OCI-LY3 (cell line): ENCODE results near the gene OR10A5.

ENCODE experiments used
- H2AFZ ChIP-seq: fragments of 200-600, 300-600 bp; shearing (Covaris generic); 2 replicates; pipeline ENCODE4 v1.6.0; 2014; ENCODE audit warnings: antibody characterized with exemption, low read depth, low read length
- H3K27ac ChIP-seq: fragments of 200-600, 300-600 bp; sonication (generic); 2 replicates; pipeline ENCODE4 v1.5.1; 2014; ENCODE audit warnings: mild to moderate bottlenecking, low read length, moderate library complexity, mixed read lengths
- H3K27me3 ChIP-seq: fragments of 200-600, 300-600 bp; sonication (generic); 2 replicates; pipeline ENCODE4 v1.6.1; 2014; ENCODE audit warnings: low read depth, low read length, mixed read lengths
- H3K36me3 ChIP-seq: fragments of 200-600, 300-600 bp; sonication (generic); replicated peaks from 2 replicates; pipeline ENCODE3; 2014; ENCODE audit warnings: low read depth, low read length, mixed read lengths
- H3K4me1 ChIP-seq: fragments of 300-600, 200-600 bp; sonication (generic); 2 replicates; pipeline ENCODE4 v1.6.1; 2014; ENCODE audit warnings: low read length, mixed read lengths
- H3K4me2 ChIP-seq: fragments of 200-600, 300-600 bp; sonication (generic); 2 replicates; pipeline ENCODE4 v1.6.1; 2014; ENCODE audit warnings: low read length, mixed read lengths
- H3K4me3 ChIP-seq: fragments of 300-600, 200-600 bp; sonication (generic); 2 replicates; pipeline ENCODE4 v1.5.1; 2014; ENCODE audit warnings: antibody characterized with exemption, mild to moderate bottlenecking, low read length, moderate library complexity
- H3K79me2 ChIP-seq: fragments of 300-600, 200-600 bp; shearing (Covaris generic); 2 replicates; pipeline ENCODE4 v1.6.1; 2014; ENCODE audit warnings: mild to moderate bottlenecking, low read length, mixed read lengths
- H3K9ac ChIP-seq: fragments of 300-600, 200-600 bp; shearing (Covaris generic); 2 replicates; pipeline ENCODE4 v1.6.0; 2014; ENCODE audit warnings: mild to moderate bottlenecking, low read length, moderate library complexity
- H3K9me3 ChIP-seq: fragments of 200-600, 300-600 bp; shearing (Covaris generic); 2 replicates; pipeline ENCODE4 v1.6.1; 2014; ENCODE audit warnings: low read length, mixed read lengths; ENCODE audit not compliant: insufficient read depth
- H4K20me1 ChIP-seq: fragments of 200-600, 300-600 bp; sonication (generic); 2 replicates; pipeline ENCODE4 v1.6.1; 2016; ENCODE audit warnings: low read length, mixed read lengths; ENCODE audit not compliant: insufficient read depth
- EZH2phosphoT487 ChIP-seq: fragments of 200-600 bp; shearing (Covaris generic); IDR thresholded peaks from 2 replicates; pipeline ENCODE4 v1.6.1; 2018; ENCODE audit warnings: antibody characterized with exemption, mixed run types, low read depth
- TF ChIP-seq, protein P1 (sequence below): fragments of 200-600, 300-600 bp; sonication (generic); IDR thresholded peaks from 2 replicates; pipeline ENCODE4 v1.5.1; 2014; ENCODE audit warnings: antibody characterized with exemption, low read length, low read depth

Gene OR10A5

GRCh38 chr11:6825231-6825744 lies 20.2 kb upstream of the OR10A5 start:
- no peak overlapping the region for H3K27ac ChIP-seq
- TF ChIP-seq EZH2phosphoT487, result no peak
- TF ChIP-seq, protein P1, sequence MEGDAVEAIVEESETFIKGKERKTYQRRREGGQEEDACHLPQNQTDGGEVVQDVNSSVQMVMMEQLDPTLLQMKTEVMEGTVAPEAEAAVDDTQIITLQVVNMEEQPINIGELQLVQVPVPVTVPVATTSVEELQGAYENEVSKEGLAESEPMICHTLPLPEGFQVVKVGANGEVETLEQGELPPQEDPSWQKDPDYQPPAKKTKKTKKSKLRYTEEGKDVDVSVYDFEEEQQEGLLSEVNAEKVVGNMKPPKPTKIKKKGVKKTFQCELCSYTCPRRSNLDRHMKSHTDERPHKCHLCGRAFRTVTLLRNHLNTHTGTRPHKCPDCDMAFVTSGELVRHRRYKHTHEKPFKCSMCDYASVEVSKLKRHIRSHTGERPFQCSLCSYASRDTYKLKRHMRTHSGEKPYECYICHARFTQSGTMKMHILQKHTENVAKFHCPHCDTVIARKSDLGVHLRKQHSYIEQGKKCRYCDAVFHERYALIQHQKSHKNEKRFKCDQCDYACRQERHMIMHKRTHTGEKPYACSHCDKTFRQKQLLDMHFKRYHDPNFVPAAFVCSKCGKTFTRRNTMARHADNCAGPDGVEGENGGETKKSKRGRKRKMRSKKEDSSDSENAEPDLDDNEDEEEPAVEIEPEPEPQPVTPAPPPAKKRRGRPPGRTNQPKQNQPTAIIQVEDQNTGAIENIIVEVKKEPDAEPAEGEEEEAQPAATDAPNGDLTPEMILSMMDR, result no peak
- no peak overlapping the region for H2AFZ ChIP-seq
- H3K4me2 ChIP-seq, result no peak overlapping the region
- no peaks in the 10 kb centered on the region for H4K20me1 ChIP-seq
- no peaks in the 10 kb centered on the region for H3K27me3 ChIP-seq
- H3K4me3 ChIP-seq, result no peak overlapping the region
- no peaks in the 10 kb centered on the region for H3K9me3 ChIP-seq
- H3K4me1 ChIP-seq, result no peaks in the 10 kb centered on the region
- H3K9ac ChIP-seq, result no peak overlapping the region
- H3K79me2 ChIP-seq, result no peaks in the 10 kb centered on the region
- no peaks in the 10 kb centered on the region for H3K36me3 ChIP-seq

GRCh38 chr11:6828103-6828502 lies 17.4 kb upstream of the OR10A5 start:
- TF ChIP-seq, protein P1, result no peak
- TF ChIP-seq EZH2phosphoT487, result no peak
- H3K4me3 ChIP-seq, result no peak overlapping the region
- no peaks in the 10 kb centered on the region for H4K20me1 ChIP-seq
- H3K27me3 ChIP-seq, result no peaks in the 10 kb centered on the region
- H3K27ac ChIP-seq, result no peak overlapping the region
- no peak overlapping the region for H3K9ac ChIP-seq
- no peaks in the 10 kb centered on the region for H3K79me2 ChIP-seq
- H3K4me2 ChIP-seq, result no peak overlapping the region
- H3K9me3 ChIP-seq, result no peaks in the 10 kb centered on the region
- H3K4me1 ChIP-seq, result no peaks in the 10 kb centered on the region
- no peak overlapping the region for H2AFZ ChIP-seq
- H3K36me3 ChIP-seq, result no peaks in the 10 kb centered on the region

GRCh38 chr11:6833356-6833755 lies 12.1 kb upstream of the OR10A5 start:
- Histone ChIP-seq H4K20me1 (no peaks in the 10 kb centered on the region), H3K36me3 (no peaks in the 10 kb centered on the region), H3K9me3 (no peaks in the 10 kb centered on the region), H3K4me1 (no peaks in the 10 kb centered on the region), H3K9ac (no peak overlapping the region), H3K4me3 (no peak overlapping the region), H3K27ac (no peak overlapping the region), H3K4me2 (no peak overlapping the region), H3K79me2 (no peaks in the 10 kb centered on the region), H2AFZ (no peak overlapping the region), H3K27me3 (no peaks in the 10 kb centered on the region)
- TF ChIP-seq, protein P1, result no peak
- TF ChIP-seq EZH2phosphoT487, result no peak

- Histone ChIP-seq H3K27me3 (no peaks in the 10 kb centered on the region), H4K20me1 (no peaks in the 10 kb centered on the region), H3K4me1 (no peaks in the 10 kb centered on the region), H3K9ac (no peak overlapping the region), H3K4me2 (no peak overlapping the region), H3K4me3 (no peak overlapping the region), H3K9me3 (no peaks in the 10 kb centered on the region), H2AFZ (no peak overlapping the region), H3K27ac (no peak overlapping the region), H3K36me3 (no peaks in the 10 kb centered on the region), H3K79me2 (no peaks in the 10 kb centered on the region)
- TF ChIP-seq EZH2phosphoT487, result no peak
- TF ChIP-seq, protein P1, result no peak
Measured at GRCh38 chr11:6834021-6834420, 11.5 kb upstream of the OR10A5 start.
